Lower lobe of right lung (tissue), 2 donors: Measurements from ENCODE around the gene ALOXE3. TPM values are rescaled to one million over a fixed set of nuclear protein-coding genes. Genes with fewer than 3 reads are reported as not detected.

Experiments
- ATAC-seq, 2 donors: fragments of 200-7000 bp; cut with Tn5 transposase; one replicate each; pipeline ENCODE4 v1.9.1; 2020 to 2022; ENCODE audit warnings: mild to moderate bottlenecking in 2 of 2, moderate library complexity in 2 of 2
- DNase-seq: peaks from one replicate; pipeline ENCODE4 v3.0.0-alpha.2; 2020
- H3K27ac ChIP-seq: fragments of 200-600 bp; one replicate; pipeline ENCODE4 v1.8.0; 2022
- H3K27me3 ChIP-seq: fragments of 200-600 bp; one replicate; pipeline ENCODE4 v1.8.0; 2022; ENCODE audit warnings: low read depth
- H3K36me3 ChIP-seq: fragments of 200-600 bp; one replicate; pipeline ENCODE4 v1.8.0; 2022; ENCODE audit warnings: mild to moderate bottlenecking
- H3K4me1 ChIP-seq: fragments of 200-600 bp; one replicate; pipeline ENCODE4 v1.8.0; 2022
- H3K4me3 ChIP-seq: fragments of 200-600 bp; one replicate; pipeline ENCODE4 v1.8.0; 2022; ENCODE audit warnings: mild to moderate bottlenecking
- H3K9me3 ChIP-seq: fragments of 200-600 bp; one replicate; pipeline ENCODE4 v1.8.0; 2022
- CTCF ChIP-seq: fragments of 200-600 bp; IDR thresholded peaks from one replicate; pipeline ENCODE4 v1.8.0; 2022; ENCODE audit warnings: antibody characterized with exemption, mild to moderate bottlenecking
- intact Hi-C: fragments of 100-400 bp; cut with DNase I; formaldehyde crosslinking; loops from one replicate; pipeline ENCODE4 v1.11.0; 2022
- total RNA-seq: library from RNA; stranded (reverse); fragmentation: NEBNext Ultra II Directional; extraction: Animal tissue kit (Norgen Biotek cat#: 25700); gene quantifications from one replicate; pipeline ENCODE4 v1.2.1, GENCODE V29; 2021
- donor health status: DM: no; HTN: yes; CAD: no; lungs with severe emphysema.

Gene ALOXE3
- total RNA-seq, 1 donor from 2014 or later, result not detected

- intact Hi-C loops, result no loop called here
- peaks cover 66% of the 10 kb centered on the region for H3K36me3 ChIP-seq
Measured at GRCh38 chr17:8150194-8151119, 32.1 kb upstream of the ALOXE3 start.

GRCh38 chr17:8149419-8150193 is 31.3 kb upstream of the ALOXE3 start:
- intact Hi-C loops, result no loop called here
- H3K27ac ChIP-seq, result no peak overlapping the region
- ATAC-seq (no peak), DNase-seq (peak; percentile 52)
- peak overlapping the region; percentile 73 for H3K4me3 ChIP-seq
- no peaks in the 10 kb centered on the region for H3K9me3 ChIP-seq
- peaks cover 48% of the 10 kb centered on the region for H3K4me1 ChIP-seq
- peaks cover 75% of the 10 kb centered on the region for H3K36me3 ChIP-seq
- no peaks in the 10 kb centered on the region for H3K27me3 ChIP-seq
- TF ChIP-seq CTCF, result no peak

More at GRCh38 chr17:8150194-8151119, 32.1 kb upstream of the ALOXE3 start:
- H3K4me3 ChIP-seq, result peak overlapping the region; percentile 73
- H3K4me1 ChIP-seq, result peaks cover 51% of the 10 kb centered on the region
- H3K27ac ChIP-seq, result peak overlapping the region; percentile 99
- no peaks in the 10 kb centered on the region for H3K27me3 ChIP-seq
- TF ChIP-seq CTCF, result no peak
- DNase-seq, result peak; percentile 45
- no peak for ATAC-seq
- no peaks in the 10 kb centered on the region for H3K9me3 ChIP-seq

DNA sequence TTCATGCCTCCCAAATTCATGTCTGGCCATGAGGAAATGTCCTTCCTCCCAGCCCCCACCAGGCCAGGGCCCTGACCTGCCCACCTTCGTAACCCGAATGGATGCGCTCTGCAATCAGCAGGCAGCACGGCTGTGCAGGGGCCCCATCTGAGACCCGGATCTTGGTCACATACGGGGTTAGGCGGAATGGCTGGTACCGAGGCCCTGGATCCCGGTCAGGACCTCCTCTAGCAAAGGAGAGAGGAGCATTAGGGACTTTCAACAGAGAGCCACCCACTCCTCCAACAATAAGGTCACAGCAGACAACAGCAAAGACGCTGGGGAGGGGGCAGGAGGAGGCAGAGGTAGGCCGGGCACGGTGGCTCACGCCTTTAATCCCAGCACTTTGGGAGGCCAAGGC is 30.2 kb upstream of the ALOXE3 start:
- no peak for ATAC-seq
- no peaks in the 10 kb centered on the region for H3K27me3 ChIP-seq
- no peak overlapping the region for H3K4me3 ChIP-seq
- intact Hi-C loops, result no loop called here
- peaks cover 83% of the 10 kb centered on the region for H3K36me3 ChIP-seq
- DNase-seq, result peak; percentile 46
- no peaks in the 10 kb centered on the region for H3K9me3 ChIP-seq
- H3K4me1 ChIP-seq, result peaks cover 41% of the 10 kb centered on the region
- H3K27ac ChIP-seq, result peak overlapping the region; percentile 8
- no peak for TF ChIP-seq CTCF

DNA sequence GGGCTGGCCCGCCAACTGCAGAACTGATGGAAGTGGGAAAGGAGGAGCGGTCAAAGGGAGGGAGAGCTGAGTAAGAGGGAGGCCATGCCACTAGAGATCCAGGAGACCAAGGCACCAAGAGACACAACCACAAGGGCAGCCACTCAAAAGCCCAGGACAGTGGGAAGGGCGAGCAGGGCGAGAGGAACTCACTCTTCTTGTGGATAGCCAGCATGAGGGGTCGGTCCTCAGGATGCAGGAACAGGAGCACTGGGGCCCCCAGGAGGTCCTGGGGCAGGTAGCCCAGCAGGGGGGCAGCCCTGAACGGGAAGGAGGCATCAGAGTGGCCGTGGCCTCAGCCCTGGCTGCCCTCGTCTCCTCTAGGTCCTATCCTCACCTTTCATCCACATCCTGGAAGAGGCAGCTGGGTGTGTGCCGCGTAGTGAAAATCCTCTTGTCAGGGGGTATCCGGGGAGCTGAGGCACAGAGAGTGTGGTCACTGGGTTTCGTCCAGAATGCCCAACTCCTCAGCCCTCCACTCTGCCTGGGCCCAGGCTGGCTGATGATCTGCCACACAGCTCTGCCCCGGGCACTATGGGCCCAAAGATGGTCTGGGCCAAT is 29.6 kb upstream of the ALOXE3 start:
- H3K27me3 ChIP-seq, result no peaks in the 10 kb centered on the region
- no peak for TF ChIP-seq CTCF
- H3K9me3 ChIP-seq, result no peaks in the 10 kb centered on the region
- peaks cover 34% of the 10 kb centered on the region for H3K4me1 ChIP-seq
- DNase-seq, result peak; percentile 40
- H3K36me3 ChIP-seq, result peaks cover 83% of the 10 kb centered on the region
- H3K4me3 ChIP-seq, result no peak overlapping the region
- peak overlapping the region; percentile 31 for H3K27ac ChIP-seq
- intact Hi-C loops, result no loop called here
- no peak for ATAC-seq

DNA sequence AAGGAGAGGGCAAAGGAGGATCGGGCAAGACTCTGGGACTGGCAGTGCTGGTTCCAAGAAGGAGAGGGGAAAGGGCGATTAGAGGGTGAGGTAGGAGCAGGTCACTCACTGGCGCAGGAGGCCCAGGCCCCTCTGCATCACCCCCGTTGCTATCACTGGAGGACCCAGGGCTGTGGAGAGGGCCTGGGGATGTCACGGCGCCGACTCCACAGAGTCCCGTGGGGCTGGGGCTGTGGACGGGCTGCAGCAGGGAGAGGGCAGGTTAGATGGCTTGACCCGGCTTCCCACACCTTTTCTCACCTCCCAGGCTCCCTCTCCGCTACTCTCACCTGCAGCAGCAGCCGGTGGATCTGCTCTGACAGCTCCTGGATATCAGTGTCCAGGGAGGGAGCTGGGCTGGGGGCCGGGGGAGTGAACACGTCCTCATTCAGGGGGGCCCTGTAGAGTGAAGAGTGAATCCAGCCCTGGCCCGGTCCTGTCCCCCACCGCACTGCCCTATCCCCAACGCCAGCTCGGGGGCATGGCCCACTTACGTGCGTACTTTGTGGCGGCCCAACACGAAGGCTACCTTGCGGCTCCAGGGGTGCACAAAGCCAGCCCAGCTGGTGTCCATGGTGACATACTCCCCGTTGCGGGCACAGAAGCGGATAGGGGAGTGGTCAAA is 29.0 kb upstream of the ALOXE3 start:
- Histone ChIP-seq H3K27ac (peak overlapping the region; percentile 31), H3K9me3 (no peaks in the 10 kb centered on the region), H3K36me3 (peaks cover 88% of the 10 kb centered on the region), H3K4me3 (no peak overlapping the region), H3K27me3 (no peaks in the 10 kb centered on the region), H3K4me1 (peaks cover 29% of the 10 kb centered on the region)
- TF ChIP-seq CTCF, result no peak
- intact Hi-C loops, result no loop called here
- peak; percentile 46 for DNase-seq
- ATAC-seq, result no peak
